ENCODE data around the gene PTPRQ. TPM values are rescaled to one million over a fixed set of nuclear protein-coding genes. Genes with fewer than 3 reads are reported as not detected.

PTPRQ gene
- polyA plus RNA-seq, 1 of the 3 experiments (the other 2 are of a cell fraction) = 0.46 TPM

- CTCF ChIA-PET = no interaction called here
- no peak overlapping the region for H3K27ac ChIP-seq (ENCODE audit: low read depth in 2 of 2, low read length in 1 of 2)
- 14% methylated on average over 1 of the region's 1 CpG for WGBS (ENCODE audit: low lambda C conversion rate)
Measured at GRCh38 chr12:80415466-80415865, 28.6 kb upstream of the PTPRQ start.

More at GRCh38 chr12:80415466-80415865, 28.6 kb upstream of the PTPRQ start:
- H3K4me3 ChIP-seq (ENCODE audit: low read depth in 2 of 2, low read length in 1 of 2) = no peak overlapping the region
- TF ChIP-seq CHD2 (IDR thresholded peaks at IDR 0.05; ENCODE audit: low read length, partially characterized antibody) = no peak
- TF ChIP-seq TEAD4 (IDR thresholded peaks at IDR 0.05; ENCODE audit: borderline replicate concordance, insufficient read depth) = no peak
- no peak for TF ChIP-seq EP300 (IDR thresholded peaks at IDR 0.05; ENCODE audit: borderline replicate concordance in 1 of 2, low read depth in 1 of 2, low read length in 1 of 2)
- no peak for TF ChIP-seq EZH2phosphoT487 (IDR thresholded peaks at IDR 0.05; ENCODE audit: borderline replicate concordance, low read depth)
- no peak for TF ChIP-seq CTCF (IDR thresholded peaks at IDR 0.05)
- no peak for TF ChIP-seq FOXJ3 (CRISPR knock-in tag; IDR thresholded peaks at IDR 0.05)
- TF ChIP-seq USF2 (IDR thresholded peaks at IDR 0.05; ENCODE audit: borderline replicate concordance, low read depth, low read length) = no peak
- TF ChIP-seq MXI1 (IDR thresholded peaks at IDR 0.05; ENCODE audit: low read depth, low read length) = no peak
- TF ChIP-seq PBX3 (IDR thresholded peaks at IDR 0.05) = no peak
- TF ChIP-seq GABPA (IDR thresholded peaks at IDR 0.05; ENCODE audit: low read depth) = no peak
- TF ChIP-seq FOSL2 (IDR thresholded peaks at IDR 0.05; ENCODE audit: borderline replicate concordance, low read depth) = no peak
- TF ChIP-seq ZBTB33 (IDR thresholded peaks at IDR 0.05; ENCODE audit: borderline replicate concordance, low read depth) = no peak
- no peak for TF ChIP-seq NRF1 (IDR thresholded peaks at IDR 0.05; ENCODE audit: low read depth, low read length)
- H3K4me2 ChIP-seq = no peak overlapping the region
- no peaks in the 10 kb centered on the region for H3K36me3 ChIP-seq (replicated peaks in 1 of 2; ENCODE audit: control insufficient read depth in 1 of 2, insufficient read depth in 2 of 2, low read length in 1 of 2)
- H3K27me3 ChIP-seq (ENCODE audit: insufficient read depth) = peaks cover 13% of the 10 kb centered on the region; the same call in 1 of the 2 replicates
- no peak overlapping the region for H3K9ac ChIP-seq
- H3F3A ChIP-seq (replicated peaks; ENCODE audit: insufficient read depth) = no peaks in the 10 kb centered on the region
- no peaks in the 10 kb centered on the region for H3K79me2 ChIP-seq (ENCODE audit: insufficient read depth)
- no peaks in the 10 kb centered on the region for H3K9me2 ChIP-seq
- H2AFZ ChIP-seq (ENCODE audit: low read depth) = no peak overlapping the region
- H3K4me1 ChIP-seq (ENCODE audit: control insufficient read depth in 1 of 2, insufficient read depth in 2 of 2, low read depth in 1 of 2, low read length in 1 of 2) = no peaks in the 10 kb centered on the region
- no peaks in the 10 kb centered on the region for H3K9me3 ChIP-seq
- POLR2A ChIA-PET = no interaction called here
- no peaks in the 10 kb centered on the region for H4K20me1 ChIP-seq (ENCODE audit: insufficient read depth)
- DNase-seq = no peak

Data from SK-N-SH (cell line).